Neural progenitor cell (in vitro differentiated cells): ENCODE measurements around the gene SLC36A3. TPM values are rescaled to one million over a fixed set of nuclear protein-coding genes. Genes with fewer than 3 reads are reported as not detected.
A peak's percentile ranks its signal among the peaks of the same experiment; 100 is the strongest.

ENCODE experiments used
- DNase-seq: peaks from one replicate; pipeline ENCODE4 v3.0.0-alpha.2; 2016; ENCODE audit warnings: low spot score
- H2AFZ ChIP-seq: fragments of 200-600 bp; sonication (generic); replicated peaks from 2 replicates; pipeline ENCODE4 v1.6.1; 2016; ENCODE audit warnings: antibody characterized with exemption
- H3F3A ChIP-seq: fragments of 200-600 bp; sonication (generic); 2 replicates; pipeline ENCODE4 v1.6.1; 2016; ENCODE audit warnings: antibody characterized with exemption, low read depth
- H3K27ac ChIP-seq: fragments of 200-600 bp; sonication (generic); 2 replicates; pipeline ENCODE4 v1.5.1; 2016; ENCODE audit warnings: mild to moderate bottlenecking
- H3K27me3 ChIP-seq: fragments of 200-600 bp; sonication (generic); 2 replicates; pipeline ENCODE4 v1.6.1; 2016; ENCODE audit warnings: mild to moderate bottlenecking, moderate library complexity
- H3K36me3 ChIP-seq: fragments of 200-600 bp; sonication (generic); 2 replicates; pipeline ENCODE4 v1.5.1; 2016
- H3K4me1 ChIP-seq: fragments of 200-600 bp; sonication (generic); 2 replicates; pipeline ENCODE4 v1.6.1; 2016; ENCODE audit warnings: mixed run types
- H3K4me2 ChIP-seq: fragments of 200-600 bp; sonication (generic); 2 replicates; pipeline ENCODE4 v1.6.1; 2016
- H3K4me3 ChIP-seq: fragments of 200-600 bp; sonication (generic); 2 replicates; pipeline ENCODE4 v1.5.1; 2016
- H3K79me2 ChIP-seq: fragments of 200-600 bp; sonication (generic); 2 replicates; pipeline ENCODE4 v1.6.1; 2016; ENCODE audit warnings: low read depth
- H3K9ac ChIP-seq: fragments of 200-600 bp; sonication (generic); 2 replicates; pipeline ENCODE4 v1.6.1; 2016
- H3K9me3 ChIP-seq: fragments of 200-600 bp; sonication (generic); 2 replicates; pipeline ENCODE4 v1.5.1; 2016; ENCODE audit warnings: low read depth
- H4K20me1 ChIP-seq: fragments of 200-600 bp; sonication (generic); 2 replicates; pipeline ENCODE4 v1.6.1; 2016; ENCODE audit warnings: low read depth
- H3K27ac Mint-ChIP-seq: 3 replicates; pipeline ENCODE4 v1.8.0; 2021; ENCODE audit warnings: mixed read lengths
- H3K27me3 Mint-ChIP-seq: 2 replicates; pipeline ENCODE4 v1.8.0; 2022; ENCODE audit warnings: low read depth, mild to moderate bottlenecking, inconsistent platforms, moderate library complexity, mixed read lengths; ENCODE audit not compliant: insufficient read depth
- H3K36me3 Mint-ChIP-seq: 3 replicates; pipeline ENCODE4 v1.8.0; 2021; ENCODE audit warnings: mixed read lengths
- H3K4me1 Mint-ChIP-seq: 3 replicates; pipeline ENCODE4 v1.8.0; 2021; ENCODE audit warnings: mixed read lengths
- H3K4me3 Mint-ChIP-seq: 3 replicates; pipeline ENCODE4 v1.8.0; 2021; ENCODE audit warnings: mild to moderate bottlenecking, moderate library complexity, mixed read lengths
- H3K9me3 Mint-ChIP-seq: 3 replicates; pipeline ENCODE4 v1.8.0; 2020; ENCODE audit warnings: mixed read lengths
- CTCF ChIP-seq: fragments of 200-600 bp; sonication (generic); IDR thresholded peaks from 2 replicates; pipeline ENCODE4 v1.5.1; 2017; ENCODE audit warnings: antibody characterized with exemption, mild to moderate bottlenecking
- EZH2 ChIP-seq: fragments of 200-600 bp; sonication (generic); IDR thresholded peaks from 2 replicates; pipeline ENCODE4 v1.6.1; 2017; ENCODE audit warnings: antibody characterized with exemption, mild to moderate bottlenecking, moderate library complexity
- EZH2phosphoT487 ChIP-seq: fragments of 200-600 bp; sonication (generic); IDR thresholded peaks from 2 replicates; pipeline ENCODE4 v1.6.1; 2017; ENCODE audit warnings: antibody characterized with exemption
- total RNA-seq: library from RNA; depleted of rRNA; stranded (reverse); fragments of >200 nt; gene quantifications from 2 replicates; pipeline ENCODE4 v1.2.3, GENCODE V29; 2015; ENCODE audit warnings: low replicate concordance

The SLC36A3 gene
- total RNA-seq, 1 donor from 2014 or later = not detected

- no peaks in the 10 kb centered on the region for H3K79me2 ChIP-seq
- no peak overlapping the region for H3K4me2 ChIP-seq
- no peaks in the 10 kb centered on the region for H3K9me3 ChIP-seq
- Mint-ChIP-seq H3K4me3 (no peak overlapping the region), H3K9me3 (no peaks in the 10 kb centered on the region), H3K27ac (peak overlapping the region; percentile 47), H3K36me3 (no peaks in the 10 kb centered on the region), H3K27me3 (peaks cover 12% of the 10 kb centered on the region), H3K4me1 (peaks cover 14% of the 10 kb centered on the region)
- H3K9ac ChIP-seq = no peak overlapping the region
- H3K27me3 ChIP-seq = no peaks in the 10 kb centered on the region
- no peak overlapping the region for H3K27ac ChIP-seq
- H4K20me1 ChIP-seq = no peaks in the 10 kb centered on the region
- H3K36me3 ChIP-seq = no peaks in the 10 kb centered on the region
- no peaks in the 10 kb centered on the region for H3F3A ChIP-seq
- TF ChIP-seq EZH2phosphoT487 (no peak), CTCF (no peak), EZH2 (no peak)
- H2AFZ ChIP-seq = peak overlapping the region; percentile 34
- DNase-seq = no peak
- no peak overlapping the region for H3K4me3 ChIP-seq
- no peaks in the 10 kb centered on the region for H3K4me1 ChIP-seq
Measured at GRCh38 chr5:151295791-151296477, 7.6 kb downstream of the SLC36A3 start.

- DNase-seq = no peak
Measured at GRCh38 chr5:151295138-151295537, 8.4 kb downstream of the SLC36A3 start.

GRCh38 chr5:151293624-151294023, 9.9 kb downstream of the SLC36A3 start:
- no peak overlapping the region for H3K4me3 Mint-ChIP-seq

More at GRCh38 chr5:151295138-151295537, 8.4 kb downstream of the SLC36A3 start:
- H3K9me3 Mint-ChIP-seq = no peaks in the 10 kb centered on the region
- Histone ChIP-seq H3K27me3 (no peaks in the 10 kb centered on the region), H3K4me1 (no peaks in the 10 kb centered on the region), H4K20me1 (no peaks in the 10 kb centered on the region), H3K4me3 (no peak overlapping the region), H3K9ac (no peak overlapping the region), H3K4me2 (no peak overlapping the region), H3K9me3 (no peaks in the 10 kb centered on the region), H3K79me2 (no peaks in the 10 kb centered on the region), H3K27ac (no peak overlapping the region), H2AFZ (no peak overlapping the region), H3K36me3 (no peaks in the 10 kb centered on the region), H3F3A (no peaks in the 10 kb centered on the region)
- no peaks in the 10 kb centered on the region for H3K36me3 Mint-ChIP-seq
- no peak overlapping the region for H3K27ac Mint-ChIP-seq
- H3K4me1 Mint-ChIP-seq = peaks cover 14% of the 10 kb centered on the region
- H3K27me3 Mint-ChIP-seq = peaks cover 12% of the 10 kb centered on the region
- no peak overlapping the region for H3K4me3 Mint-ChIP-seq
- TF ChIP-seq CTCF (no peak), EZH2 (no peak), EZH2phosphoT487 (no peak)

More at GRCh38 chr5:151293624-151294023, 9.9 kb downstream of the SLC36A3 start:
- Histone ChIP-seq H3K79me2 (no peaks in the 10 kb centered on the region), H3K4me1 (no peaks in the 10 kb centered on the region), H3F3A (no peaks in the 10 kb centered on the region), H4K20me1 (no peaks in the 10 kb centered on the region), H3K9ac (no peak overlapping the region), H3K27me3 (no peaks in the 10 kb centered on the region), H3K4me3 (no peak overlapping the region), H2AFZ (peak overlapping the region; percentile 15), H3K27ac (no peak overlapping the region), H3K9me3 (no peaks in the 10 kb centered on the region), H3K36me3 (no peaks in the 10 kb centered on the region), H3K4me2 (no peak overlapping the region)
- Mint-ChIP-seq H3K27me3 (peaks cover 7% of the 10 kb centered on the region), H3K27ac (no peak overlapping the region), H3K36me3 (no peaks in the 10 kb centered on the region), H3K4me1 (peaks cover 14% of the 10 kb centered on the region), H3K9me3 (no peaks in the 10 kb centered on the region)
- no peak for DNase-seq
- TF ChIP-seq CTCF = no peak
- TF ChIP-seq EZH2 = no peak
- TF ChIP-seq EZH2phosphoT487 = no peak
